Central memory CD4-positive, alpha-beta T cell (primary cell): ENCODE results near the gene PIAS2.
"Not testable (repeated sequence)": the region's sequence is repeated elsewhere in the genome, so short reads cannot be mapped to it uniquely, and the experiment has no call there.

Source experiments
- DNase-seq: peaks from one replicate; pipeline ENCODE4 v3.0.0; 2022
- total RNA-seq, 3 experiments: gene quantifications; one replicate each; lab custom pipeline; 2026; lab: John Stamatoyannopoulos, UW

PIAS2 gene
- total RNA-seq, result 33.6 to 55.6 (median 52.1) reads per million in 3 experiments

GRCh38 chr18:46917108-46917802 lies at the start of gene PIAS2, which contains the start of gene KATNAL2:
PIAS2 (minus strand) TSS chr18:46917507; CDS start chr18:46917345, 162 bp downstream.
KATNAL2 (plus strand) TSS chr18:46917602; CDS start chr18:46946873, 29,271 bp downstream.
- DNase-seq, result peak; percentile 67

GRCh38 chr18:46966266-46966665 lies 49.0 kb upstream of the PIAS2 start:
- DNase-seq, result not testable (repeated sequence)

- not testable (repeated sequence) for DNase-seq
Measured at GRCh38 chr18:46964579-46965293, 47.4 kb upstream of the PIAS2 start.

GRCh38 chr18:46963656-46964578 lies 46.6 kb upstream of the PIAS2 start:
- not testable (repeated sequence) for DNase-seq

GRCh38 chr18:46958209-46958608 lies 40.9 kb upstream of the PIAS2 start:
- no peak for DNase-seq

- no peak for DNase-seq
Measured at GRCh38 chr18:46953195-46953594, 35.9 kb upstream of the PIAS2 start.

- DNase-seq, result no peak
Measured at GRCh38 chr18:46950064-46950656, 32.9 kb upstream of the PIAS2 start.

GRCh38 chr18:46946656-46947282 lies 29.5 kb upstream of the PIAS2 start:
- peak; percentile 43 for DNase-seq

GRCh38 chr18:46942646-46943045 lies 25.3 kb upstream of the PIAS2 start:
- no peak for DNase-seq

- no peak for DNase-seq
Measured at GRCh38 chr18:46939998-46940571, 22.8 kb upstream of the PIAS2 start.

- no peak for DNase-seq
Measured at GRCh38 chr18:46939337-46939963, 22.1 kb upstream of the PIAS2 start.

GRCh38 chr18:46920653-46921052 lies 3.3 kb upstream of the PIAS2 start:
- DNase-seq, result no peak

GRCh38 chr18:46920067-46920466 lies 2.8 kb upstream of the PIAS2 start:
- no peak for DNase-seq

GRCh38 chr18:46917803-46918600 lies 695 bp upstream of the PIAS2 start:
- no peak for DNase-seq

GRCh38 chr18:46916551-46917107 lies 678 bp downstream of the PIAS2 start:
- DNase-seq, result peak; percentile 39

GRCh38 chr18:46915800-46916550 lies 1.3 kb downstream of the PIAS2 start:
- DNase-seq, result no peak

GRCh38 chr18:46910856-46911255 lies 6.5 kb downstream of the PIAS2 start:
- no peak for DNase-seq

- DNase-seq, result no peak
Measured at GRCh38 chr18:46909497-46909896, 7.8 kb downstream of the PIAS2 start.

- no peak for DNase-seq
Measured at GRCh38 chr18:46903406-46903805, 13.9 kb downstream of the PIAS2 start.
